RWPE2 (cell line): ENCODE data around the gene DNMT3A.

Experiments
- ATAC-seq: fragments of 200-7000 bp; cut with Tn5 transposase; 3 replicates; pipeline ENCODE4 v1.9.1; 2021; ENCODE audit warnings: low read depth
- DNase-seq: peaks from one replicate; pipeline ENCODE4 v3.0.0-alpha.2; 2020; ENCODE audit warnings: low spot score
- H3K27ac ChIP-seq: fragments of 450-650 bp; 2 replicates; pipeline ENCODE4 v1.5.1; 2017; ENCODE audit warnings: mild to moderate bottlenecking; ENCODE audit not compliant: poor library complexity, severe bottlenecking
- H3K27me3 ChIP-seq: fragments of 250-450 bp; sonication (Bioruptor Pico); 2 replicates; pipeline ENCODE4 v1.5.1; 2021; ENCODE audit warnings: mild to moderate bottlenecking, moderate library complexity; ENCODE audit not compliant: insufficient read depth, poor library complexity, severe bottlenecking
- H3K36me3 ChIP-seq: fragments of 250-450 bp; sonication (Bioruptor Pico); 2 replicates; pipeline ENCODE4 v1.5.1; 2020; ENCODE audit warnings: low read depth, mild to moderate bottlenecking, moderate library complexity
- H3K4me1 ChIP-seq: fragments of 250-450 bp; sonication (Bioruptor Pico); 2 replicates; pipeline ENCODE4 v1.5.1; 2021; ENCODE audit warnings: mild to moderate bottlenecking, moderate library complexity; ENCODE audit not compliant: insufficient read depth, poor library complexity, severe bottlenecking
- H3K4me3 ChIP-seq: fragments of 250-450 bp; sonication (Bioruptor Pico); 2 replicates; pipeline ENCODE4 v1.5.1; 2021; ENCODE audit warnings: mild to moderate bottlenecking, moderate library complexity; ENCODE audit not compliant: severe bottlenecking
- H3K9me3 ChIP-seq: fragments of 250-450 bp; sonication (Bioruptor Pico); 2 replicates; pipeline ENCODE4 v1.5.1; 2021; ENCODE audit warnings: mild to moderate bottlenecking, moderate library complexity; ENCODE audit not compliant: severe bottlenecking
- CTCF ChIP-seq: fragments of 450-650 bp; IDR thresholded peaks from one replicate; pipeline ENCODE4 v1.5.1; 2017; ENCODE audit warnings: mild to moderate bottlenecking, moderate library complexity; ENCODE audit not compliant: poor library complexity, severe bottlenecking

DNMT3A gene

GRCh38 chr2:25245141-25245540 is 96.6 kb downstream of the DNMT3A start:
- Histone ChIP-seq H3K9me3 (no peaks in the 10 kb centered on the region), H3K27ac (no peak overlapping the region), H3K27me3 (no peaks in the 10 kb centered on the region), H3K4me1 (no peaks in the 10 kb centered on the region), H3K4me3 (no peak overlapping the region), H3K36me3 (peaks cover 7% of the 10 kb centered on the region; the same call in 1 of the 2 replicates)
- no peak for ATAC-seq
- no peak for TF ChIP-seq CTCF
- no peak for DNase-seq

- Histone ChIP-seq H3K36me3 (peaks cover 7% of the 10 kb centered on the region; the same call in 1 of the 2 replicates), H3K4me3 (no peak overlapping the region), H3K27ac (no peak overlapping the region), H3K4me1 (no peaks in the 10 kb centered on the region), H3K9me3 (no peaks in the 10 kb centered on the region), H3K27me3 (no peaks in the 10 kb centered on the region)
- no peak for TF ChIP-seq CTCF
- ATAC-seq = no peak
- no peak for DNase-seq
Observed at GRCh38 chr2:25243995-25244394, 97.7 kb downstream of the DNMT3A start.

GRCh38 chr2:25241452-25241851 is 100.3 kb downstream of the DNMT3A start:
- Histone ChIP-seq H3K27ac (no peak overlapping the region), H3K36me3 (peaks cover 7% of the 10 kb centered on the region; the same call in 1 of the 2 replicates), H3K4me1 (no peaks in the 10 kb centered on the region), H3K9me3 (no peaks in the 10 kb centered on the region), H3K27me3 (no peaks in the 10 kb centered on the region), H3K4me3 (no peak overlapping the region)
- TF ChIP-seq CTCF = no peak
- ATAC-seq (no peak), DNase-seq (no peak)

GRCh38 chr2:25240636-25241035 is 101.1 kb downstream of the DNMT3A start:
- ATAC-seq (no peak), DNase-seq (no peak)
- H3K27ac ChIP-seq = no peak overlapping the region
- no peaks in the 10 kb centered on the region for H3K27me3 ChIP-seq
- no peak overlapping the region for H3K4me3 ChIP-seq
- H3K4me1 ChIP-seq = no peaks in the 10 kb centered on the region
- no peaks in the 10 kb centered on the region for H3K9me3 ChIP-seq
- no peak for TF ChIP-seq CTCF
- peaks cover 7% of the 10 kb centered on the region; the same call in 1 of the 2 replicates for H3K36me3 ChIP-seq

GRCh38 chr2:25238920-25239319 is 102.8 kb downstream of the DNMT3A start:
- DNase-seq (no peak), ATAC-seq (no peak)
- Histone ChIP-seq H3K4me3 (no peak overlapping the region), H3K9me3 (no peaks in the 10 kb centered on the region), H3K27me3 (no peaks in the 10 kb centered on the region), H3K36me3 (peaks cover 6% of the 10 kb centered on the region; the same call in 1 of the 2 replicates), H3K4me1 (no peaks in the 10 kb centered on the region), H3K27ac (no peak overlapping the region)
- TF ChIP-seq CTCF = no peak
